GM21529 (cell line): ENCODE results near the gene MAML3.
A peak's percentile ranks its signal among the peaks of the same experiment; 100 is the strongest.

ENCODE experiments used
- ATAC-seq: cut with Tn5 transposase; IDR thresholded peaks from one replicate; pipeline ENCODE4 v1.9.1; 2021; ENCODE audit not compliant: unreplicated experiment

Gene MAML3

DNA sequence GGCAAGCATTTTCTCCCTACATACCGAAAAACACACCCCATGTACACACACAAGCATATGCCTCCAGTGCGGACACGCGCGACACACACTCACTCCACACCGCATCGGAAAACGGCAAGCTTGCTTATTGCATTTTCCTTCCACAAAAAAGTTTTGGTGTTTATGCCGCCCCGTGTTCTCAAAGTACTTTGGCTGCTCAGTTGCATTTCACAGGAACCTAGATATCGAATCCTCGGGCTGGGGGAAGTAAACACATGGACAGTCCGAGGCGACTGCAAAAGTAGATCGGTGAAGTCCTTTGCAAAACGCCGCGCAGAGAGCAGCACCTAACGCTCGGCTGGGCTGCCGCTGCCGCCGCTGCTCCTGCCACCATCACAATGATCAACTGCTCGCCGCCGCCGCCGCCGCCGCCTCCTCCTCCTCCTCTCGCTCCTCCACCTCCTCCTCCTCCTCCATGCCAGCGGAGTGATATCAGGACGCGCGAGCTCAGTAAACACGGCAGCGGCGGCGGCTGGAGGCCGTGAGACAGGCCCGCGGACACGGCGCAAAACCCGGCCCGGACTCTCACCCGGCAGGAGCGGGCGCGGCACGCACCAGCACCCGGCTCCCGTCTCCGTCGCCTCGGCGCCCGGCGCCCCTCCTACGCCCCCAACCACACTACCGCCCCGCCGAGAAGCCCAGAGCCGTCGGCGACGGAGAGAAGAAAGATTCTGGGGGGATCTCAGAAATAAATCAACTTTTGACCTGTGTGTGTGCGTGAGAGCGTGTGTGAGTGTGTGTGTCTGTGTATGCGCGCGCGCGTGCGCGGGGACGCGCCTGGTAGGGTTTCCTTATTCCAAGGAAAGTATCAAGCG, at the start of gene MAML3:
TSS of gene MAML3 (minus strand) at position 467 of the 854 bp plus-strand sequence. CDS start 857 bp downstream, outside the sequence.
- ATAC-seq: peak; percentile 43

DNA sequence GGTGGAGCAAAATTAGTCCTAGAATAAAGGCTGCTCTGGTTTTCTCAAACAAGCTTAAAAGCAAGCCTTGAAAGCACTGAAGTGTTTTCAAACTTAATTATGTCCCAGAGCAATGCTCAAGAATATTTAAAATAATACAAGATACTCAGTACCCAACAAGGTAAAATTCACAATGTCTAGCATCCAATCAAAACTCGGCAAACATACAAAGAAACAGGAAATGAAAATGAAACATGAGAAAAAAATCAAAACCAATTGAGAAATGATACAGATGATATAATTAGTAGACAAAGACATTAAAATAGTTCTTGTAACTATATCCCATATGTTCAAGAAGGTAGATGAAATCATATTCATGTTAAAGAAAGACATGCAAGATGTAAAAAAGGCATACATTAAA, 45.0 kb upstream of the MAML3 start:
- no peak for ATAC-seq

DNA sequence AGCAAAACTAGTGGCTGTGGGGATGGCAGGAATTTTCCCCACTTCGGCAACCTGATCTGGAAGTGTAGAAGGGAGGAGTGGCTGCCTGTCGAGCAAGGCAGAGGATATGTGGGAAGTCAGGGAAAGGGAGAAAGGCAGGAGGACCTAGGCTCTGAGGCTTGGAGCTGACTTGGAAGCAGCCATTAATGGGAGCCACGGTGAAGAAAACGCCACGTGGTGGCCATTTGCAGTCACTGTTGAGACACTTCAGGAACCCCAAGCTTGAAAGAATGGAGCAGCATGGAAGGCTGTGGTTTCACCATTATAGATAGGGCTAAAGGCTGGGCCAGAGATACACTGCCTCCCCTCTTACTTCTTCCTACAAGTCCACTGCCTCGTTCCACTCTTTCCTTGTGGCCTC, 41.8 kb upstream of the MAML3 start:
- ATAC-seq: no peak

DNA sequence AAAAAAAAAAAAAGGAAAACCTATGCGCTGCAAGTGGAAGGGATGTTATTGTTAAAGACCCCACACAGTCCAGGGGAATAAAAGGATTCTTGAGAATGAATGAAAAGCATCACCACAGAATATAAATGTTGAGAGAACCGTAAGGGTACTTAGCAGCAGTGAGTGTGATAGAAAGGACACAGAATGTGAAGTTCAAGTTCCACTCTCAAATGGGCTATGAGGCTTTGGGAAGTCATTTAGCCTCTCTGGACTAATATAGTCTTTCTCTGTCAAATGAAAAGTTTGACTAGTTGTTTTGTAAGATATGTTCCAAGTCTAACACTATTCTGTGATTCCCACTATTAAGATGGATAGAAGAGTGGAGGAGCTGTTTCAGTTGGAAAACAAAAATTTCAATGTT, 35.8 kb upstream of the MAML3 start:
- no peak for ATAC-seq

DNA sequence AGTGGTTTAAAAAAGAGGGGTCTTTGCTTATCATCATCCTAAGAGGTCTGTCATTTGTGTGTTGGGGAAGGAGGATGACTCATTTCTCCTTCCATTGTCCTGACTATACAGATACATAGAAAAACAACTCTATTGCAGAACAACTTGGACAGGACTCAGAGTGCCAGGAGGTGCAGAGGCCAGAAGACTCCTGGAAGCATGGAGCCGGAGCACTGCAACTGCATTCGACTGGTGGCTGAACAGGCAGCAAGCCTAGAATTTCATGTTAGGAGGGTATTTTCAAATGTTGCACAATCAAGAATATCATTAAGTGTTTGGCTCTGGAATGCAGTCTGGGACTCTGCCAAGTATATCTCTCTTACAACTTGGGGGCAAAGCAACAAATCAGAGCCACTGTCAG, 35.0 kb upstream of the MAML3 start:
- no peak for ATAC-seq

DNA sequence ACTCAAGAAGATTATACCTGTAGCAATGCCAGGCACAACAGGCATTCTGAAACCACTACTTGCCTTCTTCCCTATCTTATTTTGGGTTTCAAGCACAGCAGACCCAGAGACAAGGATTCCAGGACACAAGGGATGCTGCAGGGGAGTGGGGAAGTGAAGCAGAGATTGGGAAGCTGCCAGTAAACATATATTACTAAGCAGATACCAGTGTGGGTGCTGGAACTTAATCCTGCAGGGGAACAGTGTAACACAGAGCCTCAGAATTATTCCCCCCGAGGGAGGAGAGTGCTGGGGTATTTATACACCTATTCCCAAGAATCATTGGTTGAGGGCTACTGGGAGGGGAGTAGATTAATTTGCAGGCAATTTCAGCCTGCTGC, 33.3 kb upstream of the MAML3 start:
- ATAC-seq: no peak

DNA sequence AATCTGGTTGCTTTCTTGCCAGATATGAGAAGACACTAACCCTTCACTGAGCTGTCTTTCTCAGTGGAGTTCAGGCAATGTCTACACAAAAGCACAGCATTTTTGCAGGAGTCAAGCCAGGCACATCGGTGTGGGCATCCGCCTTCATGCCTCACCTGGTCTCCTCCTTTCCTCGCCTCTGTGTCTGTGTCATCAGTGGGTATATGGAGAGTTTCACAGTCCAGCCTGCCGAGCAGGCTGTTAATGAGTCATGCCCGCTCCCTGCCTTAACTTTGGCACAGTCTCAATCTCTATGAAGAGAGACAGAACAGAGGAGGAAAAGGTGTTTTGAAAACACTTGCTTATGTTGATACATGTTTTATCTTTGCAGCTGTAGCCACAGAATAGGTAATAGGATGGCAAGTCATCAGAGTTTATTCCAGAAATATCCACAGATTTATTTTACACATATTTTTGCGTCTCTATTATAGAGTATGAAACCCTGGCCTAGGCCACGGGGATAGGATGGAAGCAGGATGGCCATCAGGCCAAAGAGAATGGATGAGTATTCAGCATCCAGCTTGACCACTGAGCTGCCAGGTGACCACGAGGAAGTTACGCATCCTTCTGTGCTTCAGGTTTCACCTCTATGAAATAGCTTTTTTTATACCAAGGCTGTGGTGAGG, 32.8 kb upstream of the MAML3 start:
- ATAC-seq: no peak

DNA sequence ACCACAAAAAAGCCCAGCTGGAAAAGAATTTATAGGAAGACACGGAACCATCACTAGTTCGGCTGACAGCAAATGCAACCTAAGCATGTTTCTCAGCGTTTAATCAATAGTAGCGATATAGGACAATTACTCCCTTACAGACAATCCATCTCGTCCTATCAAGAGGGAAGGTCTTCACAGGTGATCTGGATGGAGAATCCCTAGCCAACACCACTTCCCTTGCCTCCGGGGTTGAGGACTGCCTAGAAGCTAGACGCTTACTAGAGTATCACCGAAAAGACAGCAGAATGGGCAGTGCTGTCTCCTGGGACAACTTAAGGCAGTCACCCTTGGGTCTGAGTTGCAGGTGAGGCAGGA, 32.1 kb upstream of the MAML3 start:
- ATAC-seq: no peak

DNA sequence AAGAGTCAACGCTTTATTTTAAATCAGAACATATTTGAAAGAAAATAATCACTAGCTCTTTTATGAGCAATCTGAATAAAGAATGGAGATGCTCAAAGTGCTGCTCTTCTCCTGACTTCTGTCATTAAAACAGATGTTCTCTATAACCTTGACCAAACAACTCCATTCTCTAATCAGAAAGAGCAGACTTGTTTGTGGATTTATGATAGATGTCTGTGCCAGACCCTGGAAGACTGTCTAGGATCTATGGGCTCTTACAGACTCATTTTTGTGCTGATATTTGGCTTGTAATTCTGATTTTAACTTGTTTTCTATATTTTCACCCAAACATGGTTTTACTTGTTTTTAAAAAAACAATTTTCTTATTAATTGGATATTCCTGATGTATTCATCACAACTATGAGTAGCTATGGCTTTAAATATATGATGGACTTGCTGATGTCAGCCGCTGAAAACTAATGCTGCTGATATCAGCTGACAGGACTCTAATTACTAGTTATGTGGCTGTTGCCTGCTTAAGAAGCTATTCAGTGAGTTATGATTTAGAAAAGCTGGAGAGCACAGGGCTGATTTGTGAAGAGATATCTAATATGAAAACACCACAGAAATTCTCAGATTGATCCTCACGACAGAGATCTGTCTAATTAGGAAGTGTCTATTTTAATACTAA, 31.6 kb upstream of the MAML3 start:
- no peak for ATAC-seq

DNA sequence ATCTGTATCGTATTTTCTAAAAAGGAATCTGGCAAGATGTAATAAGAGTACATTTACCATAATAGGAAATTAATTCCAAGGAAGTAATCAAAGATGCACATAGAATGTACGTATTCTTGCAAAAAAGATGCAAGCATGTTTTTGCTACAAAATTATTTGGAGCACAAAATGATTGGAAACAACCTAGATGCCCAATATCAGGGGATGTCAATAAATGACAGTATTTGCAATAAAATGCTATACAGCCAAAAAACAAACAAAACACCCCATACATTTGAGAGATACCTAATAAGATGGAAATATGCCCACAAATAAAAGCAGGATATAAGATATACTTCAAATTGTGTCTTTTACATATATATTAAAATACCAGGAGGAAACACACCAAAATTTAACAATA, 29.3 kb upstream of the MAML3 start:
- ATAC-seq: no peak

DNA sequence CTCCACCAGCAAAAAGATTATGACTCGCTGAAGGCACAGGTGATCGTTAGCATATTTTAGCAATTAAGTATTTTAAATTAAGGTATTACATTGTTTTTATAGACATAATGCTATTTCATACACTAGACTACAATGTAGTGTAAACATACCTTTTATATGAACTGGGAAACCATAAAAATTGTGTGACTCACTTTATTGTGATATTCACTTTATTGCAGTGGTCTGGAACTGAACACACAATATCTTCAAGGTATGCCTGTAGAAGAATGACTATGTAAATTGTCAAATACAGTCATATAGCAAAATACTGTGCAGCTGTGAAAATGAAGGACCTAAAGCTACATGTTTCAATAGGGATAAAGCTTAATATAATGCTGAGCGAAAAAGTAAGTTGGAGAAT, 26.6 kb upstream of the MAML3 start:
- no peak for ATAC-seq

DNA sequence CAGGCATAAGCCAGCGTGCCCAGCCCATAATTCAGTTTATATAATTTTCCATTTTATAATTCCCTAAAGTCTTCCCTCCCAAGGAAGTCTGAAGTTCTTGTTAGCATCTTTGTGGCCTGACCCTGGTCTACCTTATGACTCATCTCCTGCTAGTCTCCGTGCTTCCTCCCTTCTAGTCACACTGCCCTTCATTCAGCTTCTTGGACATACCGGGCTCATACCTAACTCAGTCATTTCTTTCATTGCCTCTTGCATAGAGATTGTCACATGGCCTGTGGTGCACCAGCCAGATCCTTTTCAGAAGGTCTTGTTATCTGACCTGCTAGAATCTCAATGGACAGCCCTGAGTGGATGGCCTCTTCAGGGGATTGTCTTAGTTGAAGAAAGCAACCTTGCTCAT, 22.8 kb upstream of the MAML3 start:
- ATAC-seq: no peak

DNA sequence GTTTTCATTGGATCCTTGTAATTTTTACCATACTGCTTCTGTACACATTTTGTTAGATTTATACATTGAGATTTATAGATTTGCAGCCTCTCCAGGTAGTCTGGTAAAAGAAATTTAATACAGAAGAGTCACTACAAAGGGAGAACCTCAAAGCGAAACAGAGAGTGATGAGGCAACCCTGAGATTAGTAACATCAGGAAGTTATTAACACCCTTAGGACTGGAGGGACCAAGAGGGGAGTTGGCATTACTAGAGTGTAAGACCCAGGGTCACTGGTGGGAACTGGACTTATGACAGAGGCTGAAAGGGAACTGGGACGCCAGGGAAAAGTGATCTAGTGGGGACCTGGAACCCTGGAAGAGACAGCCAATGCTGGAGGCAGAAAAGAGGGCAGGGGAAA, 20.6 kb upstream of the MAML3 start:
- ATAC-seq: no peak

DNA sequence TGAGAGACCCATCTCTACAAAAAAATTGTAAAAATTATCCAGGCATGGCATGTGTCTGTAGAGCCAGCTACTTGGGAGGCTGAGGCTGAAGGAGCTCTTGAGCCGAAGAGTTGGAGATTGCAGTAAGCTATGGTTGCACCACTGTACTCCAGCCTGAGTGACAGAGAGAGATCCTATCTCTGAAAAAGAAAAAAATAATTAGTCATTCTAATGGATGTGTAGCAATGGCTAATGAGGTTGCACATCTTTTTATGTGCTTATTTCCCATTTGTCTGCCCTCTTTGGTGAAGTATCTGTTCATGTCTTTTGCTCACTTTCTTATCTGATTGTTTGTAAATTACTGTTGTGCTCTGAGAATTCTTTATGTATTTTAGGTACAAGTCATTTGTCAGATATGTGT, 19.0 kb upstream of the MAML3 start:
- no peak for ATAC-seq

DNA sequence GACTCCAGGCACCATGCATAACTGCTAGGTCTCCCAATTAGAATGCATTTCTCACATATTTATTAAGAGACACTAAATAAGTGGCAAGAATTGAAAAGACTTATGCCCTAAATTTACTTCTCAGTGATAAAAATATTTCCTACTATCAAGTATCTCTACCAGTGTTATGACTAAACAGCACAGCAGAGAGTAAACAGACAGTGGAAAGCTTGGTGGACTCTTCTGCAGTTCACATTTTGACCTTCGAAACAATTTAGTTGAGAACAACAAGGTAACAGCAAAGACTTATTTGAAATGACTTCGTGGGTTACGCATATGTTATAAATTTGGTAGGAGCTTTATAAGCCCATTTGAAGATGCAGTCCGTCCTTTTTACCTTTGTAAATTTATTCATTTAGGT, 16.3 kb upstream of the MAML3 start:
- no peak for ATAC-seq

DNA sequence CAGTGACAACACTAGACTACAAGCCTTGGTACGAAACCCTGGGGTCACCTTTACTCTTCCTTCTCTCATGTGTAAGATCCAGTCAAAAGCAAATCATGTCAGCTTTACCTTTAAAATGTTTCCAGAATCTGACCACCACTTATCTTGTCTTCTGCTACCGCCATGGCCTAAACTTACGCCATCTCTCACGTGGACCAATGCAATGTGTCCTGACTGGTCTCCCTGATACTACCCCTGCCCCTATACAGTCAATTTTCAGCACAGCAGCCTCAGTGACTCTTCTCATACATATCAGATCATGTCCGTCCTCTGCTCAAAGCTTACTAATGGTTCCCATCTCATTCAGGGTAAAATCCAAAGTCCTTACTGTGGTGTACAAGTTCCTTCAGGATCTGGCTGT, 15.0 kb upstream of the MAML3 start:
- no peak for ATAC-seq

DNA sequence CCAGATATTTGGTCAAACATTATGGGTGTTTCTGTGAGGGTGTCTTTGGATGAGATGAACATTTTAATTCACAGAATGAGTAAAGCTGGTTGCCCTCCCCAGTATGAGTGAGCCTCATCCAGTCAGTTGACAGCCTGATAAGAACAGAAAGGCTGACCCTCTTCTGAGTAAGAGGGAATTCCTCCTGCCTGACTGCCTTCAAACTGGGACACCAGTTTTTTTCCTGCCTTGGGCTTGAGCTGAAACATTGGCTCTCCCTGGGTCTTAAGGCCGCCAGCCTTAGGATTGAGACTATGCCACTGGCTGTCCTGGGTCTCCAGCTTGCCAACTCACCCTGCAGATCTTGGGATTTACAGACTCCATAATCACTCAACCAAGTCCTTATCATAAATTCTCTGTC, 14.5 kb upstream of the MAML3 start:
- no peak for ATAC-seq

DNA sequence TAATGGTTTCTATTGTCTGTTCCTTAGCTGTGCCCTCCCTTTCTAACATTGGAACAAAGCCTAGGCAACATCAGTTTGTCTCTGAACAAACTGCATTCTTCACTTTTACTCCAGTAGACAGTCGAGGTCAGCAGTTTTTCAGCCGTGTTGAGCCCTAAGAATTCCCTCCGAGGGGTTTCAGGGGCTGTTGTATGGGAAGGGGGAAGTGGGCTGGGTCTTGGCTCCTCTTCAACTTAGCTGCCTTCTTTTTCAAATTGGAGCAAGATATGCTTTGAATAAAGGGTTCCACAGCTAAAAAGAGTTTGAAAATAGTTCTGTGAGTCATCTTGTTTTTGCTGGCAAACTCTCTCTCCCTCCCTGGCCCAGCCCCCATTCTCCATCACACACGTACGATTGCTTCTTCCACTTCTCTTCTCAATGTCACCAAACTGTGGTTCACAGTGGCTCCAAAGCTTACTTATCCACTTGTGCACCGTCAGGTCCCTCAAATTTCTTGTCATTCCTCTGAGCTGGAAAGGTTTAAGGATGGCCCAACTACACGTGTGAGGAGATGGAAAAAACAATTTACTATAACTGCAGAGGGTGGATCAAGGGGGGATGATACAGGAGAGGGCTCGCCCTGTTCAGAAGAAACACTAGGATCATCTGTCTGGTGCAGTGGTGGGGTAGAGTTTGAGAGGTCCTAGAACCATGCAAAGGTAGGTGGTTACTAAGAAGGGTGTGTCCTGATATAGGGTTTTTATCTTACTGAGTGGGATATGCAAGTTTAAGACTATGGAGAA, 9.2 kb upstream of the MAML3 start:
- no peak for ATAC-seq

DNA sequence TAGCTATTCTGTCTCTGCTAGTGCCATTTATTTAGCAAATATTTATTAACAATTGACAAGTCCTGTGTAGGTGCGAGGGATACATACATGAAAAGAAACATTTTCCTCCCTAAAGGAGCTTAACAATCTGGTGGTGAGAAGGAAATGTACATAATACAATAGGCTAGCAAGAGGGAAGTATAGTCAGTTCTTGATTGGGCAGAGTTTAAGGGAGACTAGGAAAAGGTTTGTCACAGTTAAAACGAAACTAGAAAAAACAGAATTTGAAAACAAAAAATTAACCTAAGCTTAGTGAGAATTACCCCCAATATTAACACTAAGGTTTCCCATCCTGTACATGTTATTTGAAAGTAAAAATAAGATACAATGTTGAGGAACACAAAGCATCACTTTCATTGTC, 8.6 kb upstream of the MAML3 start:
- no peak for ATAC-seq

DNA sequence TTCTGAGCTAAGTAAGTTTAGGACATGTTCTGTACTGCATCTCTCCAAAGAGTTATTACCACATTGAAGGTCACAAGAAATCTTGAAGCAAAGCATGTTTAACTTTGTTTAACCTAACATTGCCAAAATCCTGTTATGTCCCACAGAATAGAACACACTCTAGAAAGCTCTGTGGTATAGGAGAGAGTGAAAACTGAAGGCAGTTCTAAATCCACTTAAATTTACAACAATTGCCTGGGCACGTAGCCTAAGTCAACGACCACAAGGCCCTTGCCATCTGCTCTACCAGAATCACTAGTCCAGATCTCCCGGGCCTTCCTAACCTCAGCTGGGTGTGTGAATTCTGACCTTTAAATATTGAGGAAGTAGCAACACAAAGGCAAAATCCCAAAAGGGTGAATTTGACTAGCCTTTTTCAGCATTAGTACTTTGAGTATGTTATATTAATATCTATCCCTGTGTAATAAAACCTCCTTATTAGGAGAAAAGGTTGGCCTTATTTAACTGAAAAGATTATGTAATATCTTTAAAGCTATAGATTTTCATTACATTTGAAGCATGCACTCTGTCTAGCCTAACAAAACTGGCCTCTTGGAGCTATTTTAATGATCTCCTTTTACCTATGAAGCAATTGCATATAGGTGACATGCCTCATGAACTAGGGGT, 4.5 kb upstream of the MAML3 start:
- ATAC-seq: no peak

DNA sequence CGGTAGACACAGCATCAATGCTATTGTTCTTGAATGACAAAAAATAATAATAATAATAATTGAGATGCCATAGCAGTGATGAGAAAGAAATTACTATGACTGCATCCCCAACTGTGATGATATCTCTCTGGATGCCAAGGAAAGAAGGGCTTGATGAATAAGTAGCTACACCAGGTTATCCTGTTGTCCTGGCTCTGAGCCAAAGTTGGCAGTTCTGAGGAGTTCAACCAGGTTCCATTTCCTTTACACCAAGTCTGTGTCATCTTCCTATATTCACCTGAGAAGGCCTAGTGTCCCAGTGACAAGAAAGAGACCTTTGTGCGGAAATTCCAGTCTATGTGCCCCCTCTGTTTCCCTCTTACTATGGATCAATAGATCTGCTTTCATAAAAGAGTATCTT, 3.4 kb upstream of the MAML3 start:
- no peak for ATAC-seq
